GM18519 (cell line): ENCODE results near the gene BTBD16.

Experiments
- ATAC-seq: cut with Tn5 transposase; IDR thresholded peaks from one replicate; pipeline ENCODE4 v1.9.1; 2021; ENCODE audit warnings: mild to moderate bottlenecking, moderate library complexity; ENCODE audit not compliant: unreplicated experiment, low FRiP score

Gene BTBD16

DNA sequence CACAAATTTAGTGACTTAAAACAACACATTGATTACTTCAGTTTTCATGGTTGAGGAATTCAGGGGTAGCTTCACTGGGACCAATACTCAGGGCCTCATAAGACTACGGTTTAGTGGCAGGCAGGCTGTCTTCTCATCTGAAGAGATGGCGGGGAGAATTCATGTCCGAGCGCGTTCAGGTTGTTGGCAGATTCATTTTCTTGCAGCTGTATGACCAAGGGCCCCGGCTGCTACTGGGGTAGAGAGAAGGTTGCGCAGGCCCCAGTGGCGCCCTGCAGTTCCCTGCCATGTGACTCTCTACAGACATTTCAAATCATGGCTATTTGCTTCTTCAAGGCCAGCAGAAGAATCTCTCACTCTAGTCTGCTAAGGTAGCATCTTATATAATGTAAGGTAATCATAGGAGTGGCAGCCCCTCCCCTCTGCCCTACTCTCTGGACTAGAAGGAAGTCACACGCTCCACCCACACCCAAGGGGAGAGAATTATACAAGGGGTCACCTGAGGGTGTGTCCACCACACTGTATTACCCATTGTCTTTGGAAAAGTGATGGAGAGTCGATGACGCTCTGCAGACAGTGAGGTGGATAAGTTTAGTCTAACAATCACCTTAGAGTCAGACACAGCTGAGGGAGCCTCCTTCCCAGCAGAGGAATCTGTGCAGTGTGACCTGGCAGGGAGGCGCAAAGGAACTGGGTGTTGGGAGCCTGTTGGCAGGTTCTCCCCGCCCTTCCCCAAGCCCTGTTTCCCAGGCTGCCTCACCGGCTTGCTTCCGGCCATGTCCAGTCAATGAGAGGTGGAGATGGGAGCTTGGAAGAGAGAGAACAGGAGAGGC, 67.7 kb downstream of the BTBD16 start:
- ATAC-seq = no peak

GRCh38 chr10:122341141-122341810, 70.2 kb downstream of the BTBD16 start:
- no peak for ATAC-seq

DNA sequence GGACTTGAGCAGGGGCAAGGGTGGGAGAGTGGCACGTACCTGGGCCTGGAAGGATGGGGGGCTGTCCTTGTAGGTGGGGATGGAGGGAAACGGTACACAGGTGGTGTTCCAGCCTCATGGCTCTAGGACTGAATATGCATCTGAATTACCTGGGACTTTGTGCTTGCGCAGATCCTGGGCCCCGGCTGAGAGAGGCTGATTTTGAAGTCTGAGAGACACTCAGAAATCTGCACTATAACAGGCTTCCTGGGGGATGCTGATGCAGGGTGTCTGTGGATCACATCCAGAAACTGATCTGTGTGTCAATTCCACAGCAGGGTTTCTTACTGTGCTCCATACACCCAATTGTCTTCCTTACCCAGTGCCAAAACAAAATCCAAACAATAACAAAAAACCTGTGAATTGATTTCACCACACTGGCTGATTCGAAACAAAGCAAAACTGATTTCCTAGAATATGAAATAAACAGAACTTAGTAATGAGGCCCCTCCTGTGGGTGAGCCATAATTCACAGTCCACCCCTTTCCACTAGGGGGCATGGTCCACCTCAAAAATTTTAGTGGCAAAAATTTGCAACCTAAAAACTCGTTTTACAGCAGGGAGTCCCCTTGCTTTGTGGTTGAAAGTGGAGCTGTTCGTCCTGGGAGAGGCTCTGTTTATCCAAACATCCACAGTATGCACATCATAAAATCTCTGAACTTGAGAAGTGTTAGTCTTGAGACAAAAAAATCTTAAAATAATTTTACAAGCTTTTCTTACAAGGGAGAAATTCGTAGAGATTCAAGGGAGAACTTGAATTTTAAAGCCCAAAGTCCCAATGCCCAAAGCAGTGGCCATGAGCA, 71.4 kb downstream of the BTBD16 start:
- no peak for ATAC-seq

- ATAC-seq = no peak
Measured at GRCh38 chr10:122343135-122343800, 72.2 kb downstream of the BTBD16 start.

GRCh38 chr10:122343936-122344335, 72.8 kb downstream of the BTBD16 start:
- no peak for ATAC-seq

DNA sequence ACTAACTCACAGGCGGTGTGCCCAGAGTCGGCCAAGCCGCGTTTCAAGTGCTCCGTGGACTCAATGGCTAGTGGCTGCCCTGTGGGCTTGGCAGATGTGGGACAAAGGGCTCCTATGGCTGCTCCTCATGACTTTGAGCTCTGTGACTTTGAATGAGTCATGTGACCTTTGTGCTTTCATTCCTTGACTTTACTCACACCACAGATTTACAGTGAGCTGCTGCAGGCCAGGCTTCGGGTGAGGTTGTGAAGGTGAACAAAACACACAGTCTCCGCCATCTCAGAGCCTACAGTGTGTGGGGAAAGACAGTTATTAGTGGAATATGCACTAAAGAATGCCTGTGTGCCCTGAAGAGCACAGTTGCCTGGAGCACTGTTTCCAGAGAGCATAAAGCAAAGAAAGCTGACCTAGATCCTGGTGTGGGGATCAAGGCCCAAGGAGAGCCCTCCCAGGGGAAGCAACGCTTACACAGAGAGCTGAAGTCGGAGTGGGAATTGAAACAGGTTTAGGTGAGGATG, 73.7 kb downstream of the BTBD16 start:
- no peak for ATAC-seq

- no peak for ATAC-seq
Measured at GRCh38 chr10:122346326-122346950, 75.3 kb downstream of the BTBD16 start.

- no peak for ATAC-seq
Measured at GRCh38 chr10:122347170-122347841, 76.2 kb downstream of the BTBD16 start.

GRCh38 chr10:122348512-122348911, 77.4 kb downstream of the BTBD16 start:
- no peak for ATAC-seq

- no peak for ATAC-seq
Measured at GRCh38 chr10:122348935-122349361, 77.9 kb downstream of the BTBD16 start.

DNA sequence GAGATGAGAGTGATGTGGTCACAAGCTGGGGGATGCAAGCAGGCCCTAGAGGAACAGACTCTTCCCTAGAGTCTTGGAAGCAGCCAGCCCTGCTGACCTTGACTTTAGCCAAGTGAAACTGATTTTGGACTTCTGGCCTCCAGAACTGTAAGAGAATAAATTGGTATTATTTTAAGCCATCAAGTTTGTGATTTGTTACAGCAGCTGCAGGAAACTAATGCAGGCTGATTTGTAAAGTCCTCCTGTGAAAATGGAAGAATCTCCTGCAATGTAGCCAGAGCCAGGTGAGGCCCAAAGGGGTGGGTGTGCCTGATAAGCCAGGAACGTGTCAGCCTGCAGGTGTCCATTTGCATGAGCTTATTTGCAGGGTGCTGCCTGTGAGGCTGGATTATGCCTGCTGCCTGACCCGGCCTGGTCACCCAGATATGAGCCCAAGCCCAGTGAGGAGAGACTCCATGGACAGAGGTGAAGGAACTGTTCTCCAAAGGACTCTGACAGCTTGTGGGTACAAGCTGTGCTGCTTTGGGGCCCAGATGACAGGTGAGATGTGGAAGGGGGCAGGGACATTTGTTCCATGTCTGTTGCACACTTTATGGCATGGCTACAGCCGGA, 78.8 kb downstream of the BTBD16 start:
- ATAC-seq = no peak

GRCh38 chr10:122350893-122351292, 79.8 kb downstream of the BTBD16 start:
- ATAC-seq = no peak

DNA sequence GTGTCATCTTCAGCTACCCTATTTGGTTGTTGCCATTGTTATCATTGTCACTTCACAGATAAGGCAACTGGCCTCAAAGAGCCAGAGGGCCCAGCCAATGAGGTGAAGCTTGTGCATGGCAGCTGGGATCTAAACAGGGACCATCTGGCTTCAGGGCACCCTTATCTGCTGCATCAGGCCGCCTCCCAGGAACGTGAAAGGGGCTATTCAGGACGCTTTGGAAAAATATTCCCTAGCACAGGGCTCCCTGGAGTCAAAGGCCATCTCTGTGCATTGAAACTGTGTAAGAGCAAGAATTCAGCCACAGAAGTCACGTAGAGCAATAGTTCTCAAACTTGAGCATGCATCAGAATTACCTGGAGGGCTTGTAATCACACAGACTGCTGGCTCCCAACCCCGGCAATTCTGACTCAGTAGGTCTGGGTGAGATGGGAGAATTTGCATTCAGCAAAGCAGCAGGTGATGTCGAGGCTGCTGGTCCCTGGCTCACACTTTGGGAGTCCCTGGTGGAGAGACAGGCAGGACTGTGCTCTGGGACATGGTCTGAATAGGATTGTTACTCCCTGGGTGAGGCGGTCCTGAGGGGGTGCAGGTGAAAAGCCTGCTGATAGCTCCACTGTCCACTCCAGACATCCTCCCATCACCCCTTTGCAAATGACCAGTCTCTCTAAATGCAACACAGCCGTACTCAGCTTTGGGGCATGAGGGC, 81.9 kb downstream of the BTBD16 start:
- ATAC-seq = no peak

DNA sequence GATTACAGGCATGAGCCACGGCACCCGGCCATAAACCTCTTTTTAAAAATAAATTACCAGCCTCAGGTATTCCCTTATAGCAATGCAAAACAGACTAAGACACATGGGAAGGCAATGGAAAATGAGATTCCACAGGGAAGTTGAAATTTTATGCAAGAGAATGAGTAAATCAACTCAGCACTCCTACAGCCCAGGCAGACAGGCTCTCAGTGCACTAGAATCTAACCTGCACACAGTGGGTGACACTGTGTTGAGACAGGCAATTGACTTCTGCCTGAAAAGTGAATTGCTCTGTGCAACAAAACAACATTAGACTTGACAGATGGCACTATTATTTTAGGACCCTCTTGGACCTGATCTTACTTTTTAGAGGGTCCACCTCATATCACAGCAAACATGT, 83.3 kb downstream of the BTBD16 start:
- ATAC-seq = no peak

GRCh38 chr10:122357685-122358084, 86.6 kb downstream of the BTBD16 start:
- no peak for ATAC-seq

DNA sequence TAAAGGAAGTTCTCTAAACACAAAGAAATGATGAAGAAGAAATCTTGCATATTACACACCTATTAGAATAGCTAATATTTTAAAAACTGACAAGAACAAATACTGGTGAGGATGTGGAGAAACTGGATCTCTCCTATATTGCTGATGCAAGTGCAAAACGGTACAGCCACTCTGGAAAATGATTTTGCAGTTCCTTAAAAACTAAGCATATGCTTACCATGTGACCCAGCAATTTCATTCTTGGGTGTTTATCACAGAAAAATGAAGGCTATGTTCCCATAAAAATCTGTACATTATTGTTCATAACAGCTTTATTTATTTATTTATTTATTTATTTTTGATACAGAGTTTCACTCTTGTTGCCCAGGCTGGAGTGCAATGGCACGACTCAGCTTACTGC, 88.5 kb downstream of the BTBD16 start:
- no peak for ATAC-seq

GRCh38 chr10:122361046-122361445, 90.0 kb downstream of the BTBD16 start:
- no peak for ATAC-seq

DNA sequence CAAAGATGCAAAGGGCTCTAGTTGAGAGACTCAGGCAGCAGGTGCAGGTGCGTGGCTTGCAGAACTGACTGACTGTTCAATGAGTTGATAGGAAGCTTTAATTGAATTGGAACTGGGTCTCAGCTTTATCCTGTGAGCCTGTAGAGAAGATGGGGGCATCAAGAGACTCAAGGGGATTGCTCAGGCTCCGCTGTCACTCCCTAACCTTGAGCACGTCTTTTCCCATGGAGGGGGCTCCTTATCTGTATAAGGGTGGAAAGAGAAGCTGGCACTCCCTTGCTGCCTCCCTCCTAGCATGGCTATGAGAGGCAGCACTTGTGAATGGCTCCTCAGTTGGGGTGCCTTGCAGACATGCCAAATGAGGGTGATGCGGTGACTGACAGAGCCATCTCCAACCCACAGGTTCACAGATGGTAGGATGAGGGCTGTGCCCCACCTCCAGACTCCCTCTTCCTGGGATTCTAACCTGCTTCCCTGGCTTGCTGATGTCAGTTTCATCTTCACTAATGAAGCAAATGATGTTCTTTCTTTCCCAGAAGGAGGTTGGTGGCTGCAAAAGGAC, 91.0 kb downstream of the BTBD16 start:
- no peak for ATAC-seq
